ENCODE data around the gene BPHL.

DNA sequence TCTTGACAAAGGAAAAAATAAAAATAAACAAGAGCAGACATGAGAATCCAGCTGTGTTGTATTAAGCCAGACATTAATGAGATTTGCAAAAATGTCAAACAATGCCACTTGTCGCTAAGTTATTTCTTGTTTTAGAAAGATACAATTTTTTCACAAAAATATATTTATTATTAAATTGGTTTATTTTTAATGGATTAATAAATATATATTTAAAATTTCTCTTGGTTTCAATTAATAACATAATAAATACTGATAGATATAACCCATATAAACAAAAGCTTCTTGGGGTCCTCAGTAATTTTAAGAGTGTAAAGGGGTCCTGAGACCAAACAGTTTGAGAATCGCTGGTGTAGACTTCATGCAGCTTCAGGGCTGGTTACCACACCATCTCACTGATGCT, 82.9 kb downstream of the BPHL start:
- TF ChIP-seq, protein P1, sequence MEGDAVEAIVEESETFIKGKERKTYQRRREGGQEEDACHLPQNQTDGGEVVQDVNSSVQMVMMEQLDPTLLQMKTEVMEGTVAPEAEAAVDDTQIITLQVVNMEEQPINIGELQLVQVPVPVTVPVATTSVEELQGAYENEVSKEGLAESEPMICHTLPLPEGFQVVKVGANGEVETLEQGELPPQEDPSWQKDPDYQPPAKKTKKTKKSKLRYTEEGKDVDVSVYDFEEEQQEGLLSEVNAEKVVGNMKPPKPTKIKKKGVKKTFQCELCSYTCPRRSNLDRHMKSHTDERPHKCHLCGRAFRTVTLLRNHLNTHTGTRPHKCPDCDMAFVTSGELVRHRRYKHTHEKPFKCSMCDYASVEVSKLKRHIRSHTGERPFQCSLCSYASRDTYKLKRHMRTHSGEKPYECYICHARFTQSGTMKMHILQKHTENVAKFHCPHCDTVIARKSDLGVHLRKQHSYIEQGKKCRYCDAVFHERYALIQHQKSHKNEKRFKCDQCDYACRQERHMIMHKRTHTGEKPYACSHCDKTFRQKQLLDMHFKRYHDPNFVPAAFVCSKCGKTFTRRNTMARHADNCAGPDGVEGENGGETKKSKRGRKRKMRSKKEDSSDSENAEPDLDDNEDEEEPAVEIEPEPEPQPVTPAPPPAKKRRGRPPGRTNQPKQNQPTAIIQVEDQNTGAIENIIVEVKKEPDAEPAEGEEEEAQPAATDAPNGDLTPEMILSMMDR (IDR thresholded peaks at IDR 0.05), result no peak
- no peak for TF ChIP-seq POLR2A (IDR thresholded peaks at IDR 0.05)

Data from esophagus squamous epithelium (tissue), 4 donors.